Left ventricle myocardium inferior (tissue), 1 donor: ENCODE results near the gene UPK3BL2. TPM values are rescaled to one million over a fixed set of nuclear protein-coding genes. Genes with fewer than 3 reads are reported as not detected.
A peak's percentile ranks its signal among the peaks of the same experiment; 100 is the strongest.
"Not testable (repeated sequence)": the region's sequence is repeated elsewhere in the genome, so short reads cannot be mapped to it uniquely, and the experiment has no call there.

Source experiments
- DNase-seq: peaks from one replicate; pipeline ENCODE4 v3.0.0-alpha.2; 2020
- H3K27ac ChIP-seq: fragments of 200-600 bp; replicated peaks from 2 replicates; pipeline ENCODE4 v1.8.0; 2021
- H3K27me3 ChIP-seq: fragments of 200-600 bp; 2 replicates; pipeline ENCODE4 v1.8.0; 2021; ENCODE audit warnings: low read depth
- H3K36me3 ChIP-seq: fragments of 200-600 bp; 2 replicates; pipeline ENCODE4 v1.8.0; 2021
- H3K4me1 ChIP-seq: fragments of 200-600 bp; 2 replicates; pipeline ENCODE4 v1.8.0; 2021
- H3K4me3 ChIP-seq: fragments of 200-600 bp; 2 replicates; pipeline ENCODE4 v1.8.0; 2021; ENCODE audit warnings: mild to moderate bottlenecking, moderate library complexity
- H3K9me3 ChIP-seq: fragments of 200-600 bp; replicated peaks from 2 replicates; pipeline ENCODE4 v1.8.0; 2021
- intact Hi-C: fragments of 100-400 bp; cut with micrococcal nuclease; formaldehyde crosslinking; loops from one replicate; pipeline ENCODE4 v1.11.0; 2022
- total RNA-seq: library from RNA; stranded (reverse); fragmentation: NEBNext Ultra II Directional; extraction: Animal tissue kit (Norgen Biotek cat#: 25700); gene quantifications from one replicate; pipeline ENCODE4 v1.2.1, GENCODE V29; 2021
- donor health status: DM: no; HTN: yes; CAD: no; lungs with severe emphysema.

The UPK3BL2 gene
- total RNA-seq, 1 donor from 2014 or later = 2.9 TPM

GRCh38 chr7:102505298-102506185 lies 38.0 kb downstream of the UPK3BL2 start:
- H3K4me3 ChIP-seq, H3K9me3 ChIP-seq, H3K27me3 ChIP-seq, H3K27ac ChIP-seq, H3K4me1 ChIP-seq, H3K36me3 ChIP-seq, intact Hi-C loops: not testable (repeated sequence)
- peak; percentile 10 for DNase-seq

DNA sequence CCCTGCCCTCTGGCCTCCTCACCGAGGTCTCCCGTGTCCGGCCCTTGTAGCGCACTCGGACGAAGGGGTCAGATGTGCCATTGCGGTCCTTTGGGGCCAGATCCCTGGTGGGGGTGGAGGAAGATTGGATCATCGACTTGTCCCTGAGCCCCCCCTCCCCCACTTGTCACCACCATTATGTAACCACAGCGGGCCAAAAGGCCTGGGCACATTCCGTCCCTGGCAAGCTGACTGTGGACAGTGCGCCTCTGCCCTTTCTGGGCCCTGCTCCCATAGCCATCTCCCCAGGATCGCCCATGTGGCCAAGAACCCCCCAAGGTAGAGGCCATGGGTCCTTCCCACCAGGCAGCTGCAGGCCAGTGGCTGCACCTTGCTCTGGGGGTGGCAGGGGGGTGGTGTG lies 40.4 kb downstream of the UPK3BL2 start:
- H3K27me3 ChIP-seq, intact Hi-C loops: not testable (repeated sequence)

GRCh38 chr7:102498321-102498720 lies 45.2 kb downstream of the UPK3BL2 start:
- H3K4me1 ChIP-seq, intact Hi-C loops, H3K27ac ChIP-seq, H3K27me3 ChIP-seq, H3K9me3 ChIP-seq, H3K4me3 ChIP-seq, H3K36me3 ChIP-seq, DNase-seq: not testable (repeated sequence)

More for the DNA sequence above, 40.4 kb downstream of the UPK3BL2 start:
- H3K9me3 ChIP-seq, H3K36me3 ChIP-seq, H3K27ac ChIP-seq, DNase-seq, H3K4me1 ChIP-seq, H3K4me3 ChIP-seq: not testable (repeated sequence)

- H3K27ac ChIP-seq, H3K9me3 ChIP-seq, intact Hi-C loops, H3K36me3 ChIP-seq, DNase-seq, H3K4me3 ChIP-seq, H3K4me1 ChIP-seq, H3K27me3 ChIP-seq: not testable (repeated sequence)
Observed at GRCh38 chr7:102497308-102497707, 46.2 kb downstream of the UPK3BL2 start.

DNA sequence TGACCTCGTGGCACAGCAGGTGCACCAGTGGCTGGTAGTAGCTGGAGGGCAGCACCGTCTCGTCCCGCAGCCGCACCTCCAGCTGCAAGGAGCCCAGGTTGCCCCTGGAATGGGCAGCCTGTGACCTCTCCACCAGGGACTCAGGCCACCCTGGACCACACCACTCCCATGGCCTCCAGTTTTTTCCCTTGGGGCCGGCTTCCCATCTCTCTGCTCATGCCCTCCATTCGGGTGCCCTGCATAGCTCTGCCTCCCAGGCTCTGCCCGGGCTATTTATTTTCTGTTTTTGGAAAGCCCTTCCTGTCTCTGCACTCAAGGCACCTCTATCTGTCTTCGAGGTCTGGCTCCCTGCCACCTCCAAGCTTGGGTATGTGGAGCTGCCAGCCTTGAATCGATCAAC lies 46.6 kb downstream of the UPK3BL2 start:
- H3K36me3 ChIP-seq, DNase-seq, intact Hi-C loops, H3K4me1 ChIP-seq, H3K27me3 ChIP-seq, H3K4me3 ChIP-seq, H3K9me3 ChIP-seq, H3K27ac ChIP-seq: not testable (repeated sequence)

GRCh38 chr7:102494473-102495149 lies 48.9 kb downstream of the UPK3BL2 start:
- DNase-seq, H3K4me3 ChIP-seq, H3K36me3 ChIP-seq, H3K9me3 ChIP-seq, H3K4me1 ChIP-seq, H3K27ac ChIP-seq, H3K27me3 ChIP-seq, intact Hi-C loops: not testable (repeated sequence)

DNA sequence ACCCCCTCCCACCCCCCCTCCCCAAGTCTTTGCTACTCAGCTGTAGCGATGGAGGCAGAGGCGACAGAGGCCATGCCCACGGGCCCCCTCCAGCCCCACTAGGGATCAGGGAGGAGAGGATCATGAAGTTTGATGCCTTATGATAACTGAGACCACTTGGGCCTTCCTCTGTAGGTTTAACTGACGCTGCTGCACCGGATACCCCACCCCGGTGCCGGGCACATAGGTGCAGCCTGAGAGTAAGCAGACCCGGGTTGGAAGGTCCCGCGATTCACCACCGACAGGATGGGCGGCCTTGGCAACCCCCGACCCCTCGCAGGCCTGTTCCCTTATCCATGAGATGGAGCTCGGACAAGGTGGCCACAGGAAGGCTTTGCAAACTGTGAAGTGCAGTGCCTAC lies 49.5 kb downstream of the UPK3BL2 start:
- H3K9me3 ChIP-seq, H3K27ac ChIP-seq, H3K27me3 ChIP-seq, DNase-seq, H3K4me1 ChIP-seq, intact Hi-C loops, H3K36me3 ChIP-seq: not testable (repeated sequence)
- peak overlapping the region; percentile 50 for H3K4me3 ChIP-seq

DNA sequence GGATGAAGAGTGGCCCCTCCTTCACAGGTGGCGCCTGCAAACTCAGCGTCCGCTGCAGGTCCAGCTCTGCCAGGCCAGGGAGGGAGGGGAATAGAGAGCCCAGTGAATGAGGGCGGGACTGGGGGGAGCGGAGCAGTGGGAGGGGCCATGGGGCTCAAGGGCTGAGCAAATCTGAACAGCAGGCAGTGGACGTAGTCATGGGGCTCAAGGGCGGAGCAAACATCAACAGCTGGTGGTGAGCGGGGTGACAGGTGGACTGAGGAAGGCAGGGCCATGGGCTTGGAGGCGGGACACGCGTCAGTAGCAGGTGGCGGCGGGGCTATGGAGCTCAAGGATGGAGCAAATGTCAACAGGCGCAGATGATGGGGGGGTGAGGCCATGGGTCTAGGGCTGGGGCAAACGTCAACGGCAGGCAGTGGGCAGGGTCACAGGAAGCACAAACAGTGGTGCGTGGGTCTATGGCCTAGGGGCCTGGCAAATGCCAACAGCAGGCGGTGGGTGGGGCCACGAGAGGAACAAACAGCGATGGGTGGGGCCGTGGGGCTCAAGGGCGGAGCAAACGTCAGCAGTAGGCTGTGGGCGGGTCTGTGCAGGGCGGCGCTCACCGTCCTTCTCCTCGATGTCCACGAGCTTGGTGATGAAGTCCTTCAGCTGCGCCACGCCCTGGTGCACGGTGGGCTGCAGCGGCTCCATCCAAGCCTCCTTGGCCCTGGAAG lies 50.1 kb downstream of the UPK3BL2 start:
- H3K4me3 ChIP-seq, H3K4me1 ChIP-seq, H3K9me3 ChIP-seq, H3K36me3 ChIP-seq, intact Hi-C loops, H3K27ac ChIP-seq, H3K27me3 ChIP-seq, DNase-seq: not testable (repeated sequence)

DNA sequence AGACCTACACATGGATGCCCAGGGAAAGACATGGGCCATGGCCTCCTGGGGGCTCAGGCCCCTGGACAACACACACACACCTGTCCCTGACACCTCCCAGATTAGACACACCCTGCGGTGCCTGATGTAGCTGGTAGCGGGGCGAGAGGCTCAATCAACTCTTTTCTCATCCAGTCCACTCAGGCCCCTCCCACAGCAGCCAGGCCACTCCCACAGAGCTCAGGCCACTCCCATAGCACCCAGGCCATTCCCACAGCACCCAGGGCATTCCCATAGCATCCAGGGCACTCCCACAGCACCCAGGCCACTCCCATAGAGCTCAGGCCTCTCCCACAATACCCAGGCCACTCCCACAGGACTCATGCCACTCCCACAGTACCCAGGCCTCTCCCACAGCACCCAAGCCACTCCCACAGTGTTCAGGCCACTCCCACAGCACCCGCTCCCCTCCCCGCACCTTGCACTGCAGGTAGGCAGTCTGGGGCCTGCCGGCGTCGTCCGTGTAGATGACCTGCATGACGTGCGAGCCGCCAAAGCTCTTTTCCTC lies 52.9 kb downstream of the UPK3BL2 start:
- peak; percentile 25 for DNase-seq
- H3K36me3 ChIP-seq, H3K4me1 ChIP-seq, H3K4me3 ChIP-seq, H3K27ac ChIP-seq, H3K27me3 ChIP-seq, intact Hi-C loops, H3K9me3 ChIP-seq: not testable (repeated sequence)

Other genes starting within 250 kb of the UPK3BL2 start
- gene SPDYE6, start 187.3 kb downstream of the UPK3BL2 start, total RNA-seq = not detected
- 11.1 TPM for gene PRKRIP1, start 147.3 kb downstream of the UPK3BL2 start, total RNA-seq
- 2.6 TPM for gene ORAI2, start 110.1 kb downstream of the UPK3BL2 start, total RNA-seq
- 6.0 TPM for gene ALKBH4, start 78.8 kb downstream of the UPK3BL2 start, total RNA-seq
- gene LRWD1, start 78.7 kb downstream of the UPK3BL2 start, total RNA-seq = 11.2 TPM
- 55.8 TPM for gene POLR2J, start 64.8 kb downstream of the UPK3BL2 start, total RNA-seq
- 5.7 TPM for gene RASA4B, start 25.9 kb downstream of the UPK3BL2 start, total RNA-seq
- gene SPDYE2, start 7.5 kb upstream of the UPK3BL2 start, total RNA-seq = not detected
- gene POLR2J3, start 28.9 kb upstream of the UPK3BL2 start, total RNA-seq = 8.6 TPM
- gene RASA4, start 73.1 kb upstream of the UPK3BL2 start, total RNA-seq = 14.7 TPM
- 14.5 TPM for gene UPK3BL1, start 99.1 kb upstream of the UPK3BL2 start, total RNA-seq
- not detected for gene SPDYE2B, start 106.6 kb upstream of the UPK3BL2 start, total RNA-seq
- 2.7 TPM for gene POLR2J2, start 128.0 kb upstream of the UPK3BL2 start, total RNA-seq
- gene FAM185A, start 205.3 kb upstream of the UPK3BL2 start, total RNA-seq = 7.0 TPM